AG09319 (cell line): ENCODE measurements around the gene LHB.

Experiments used
- DNase-seq: peaks from one replicate; pipeline ENCODE4 v3.0.0-alpha.2; 2010; ENCODE audit warnings: low read depth; ENCODE audit errors: extremely low read depth
- CTCF ChIP-seq: IDR thresholded peaks from 2 replicates; pipeline ENCODE4 v1.5.1; 2011; ENCODE audit warnings: low read depth, mild to moderate bottlenecking, inconsistent platforms, low read length, moderate library complexity

Gene LHB

GRCh38 chr19:49017041-49017665 is at the start of gene LHB:
LHB (minus strand) TSS chr19:49017091; CDS start chr19:49017081, 10 bp downstream.
- no peak for DNase-seq
- no peak for TF ChIP-seq CTCF

GRCh38 chr19:49065905-49066512 is 49.1 kb upstream of the LHB start:
- DNase-seq = no peak
- TF ChIP-seq CTCF = no peak

GRCh38 chr19:49064768-49065611 is 48.1 kb upstream of the LHB start, which contains the start of gene NTF4:
NTF4 (minus strand) TSS chr19:49064818; CDS start chr19:49061997, 2,821 bp downstream.
- TF ChIP-seq CTCF = no peak
- no peak for DNase-seq

- no peak for TF ChIP-seq CTCF
- no peak for DNase-seq
Observed at GRCh38 chr19:49064029-49064629, 47.2 kb upstream of the LHB start.

- no peak for DNase-seq
Observed at GRCh38 chr19:49061445-49061844, 44.6 kb upstream of the LHB start.

GRCh38 chr19:49061000-49061399 is 44.1 kb upstream of the LHB start:
- TF ChIP-seq CTCF = no peak
- no peak for DNase-seq

More at GRCh38 chr19:49061445-49061844, 44.6 kb upstream of the LHB start:
- no peak for TF ChIP-seq CTCF
